IMR-90 (cell line): ENCODE measurements around the gene NDST1. TPM values are rescaled to one million over a fixed set of nuclear protein-coding genes. Genes with fewer than 3 reads are reported as not detected.

Experiments used
- ATAC-seq: fragments of 200-7000 bp; cut with Tn5 transposase; 2 replicates; pipeline ENCODE4 v1.9.1; 2020; ENCODE audit warnings: low read depth, mild to moderate bottlenecking, moderate library complexity
- BruUV-seq: library from RNA; stranded (reverse); fragments of 400-500 nt; replicated peaks from 2 replicates; lab custom pipeline; 2021; lab: Mats Ljungman, UMichigan
- CTCF ChIA-PET: fragments of 300-600 bp; formaldehyde crosslinking; extraction: SDS; loops from one replicate; lab custom pipeline; 2021; ENCODE audit warnings: antibody characterized with exemption; lab: Yijun Ruan, JAX
- POLR2A ChIA-PET: fragments of 300-600 bp; sonication (Branson Sonifier 250); formaldehyde crosslinking; loops from one replicate; lab custom pipeline; 2022; ENCODE audit warnings: antibody characterized with exemption; ENCODE audit not compliant: unreplicated experiment; lab: Charles Lee
- DNase-seq: peaks from one replicate; pipeline ENCODE4 v3.0.0; 2013
- H2AFZ ChIP-seq: replicated peaks from 2 replicates; pipeline ENCODE3; 2013; ENCODE audit warnings: low read length, mild to moderate bottlenecking; ENCODE audit not compliant: poor library complexity
- H2AK5ac ChIP-seq: 2 replicates; pipeline ENCODE4 v1.6.1; 2013; ENCODE audit warnings: low read depth, low read length, inconsistent platforms
- H2AK9ac ChIP-seq: replicated peaks from 2 replicates; pipeline ENCODE3; 2013; ENCODE audit warnings: mild to moderate bottlenecking, low read depth, low read length, moderate library complexity; ENCODE audit not compliant: poor library complexity
- H2BK120ac ChIP-seq: 2 replicates; pipeline ENCODE4 v1.6.1; 2013; ENCODE audit warnings: low read depth, low read length, inconsistent platforms
- H2BK15ac ChIP-seq: 3 replicates; pipeline ENCODE4 v1.6.1; 2013; ENCODE audit warnings: low read depth, low read length, inconsistent platforms
- H2BK20ac ChIP-seq: 2 replicates; pipeline ENCODE4 v1.6.1; 2013; ENCODE audit warnings: low read depth, mild to moderate bottlenecking, inconsistent platforms, low read length, moderate library complexity
- H2BK5ac ChIP-seq: 2 replicates; pipeline ENCODE4 v1.6.1; 2013; ENCODE audit warnings: mild to moderate bottlenecking, low read depth, low read length, inconsistent platforms; ENCODE audit not compliant: poor library complexity, severe bottlenecking
- H3K14ac ChIP-seq: replicated peaks from 2 replicates; pipeline ENCODE4 v1.6.1; 2013; ENCODE audit warnings: low read depth, low read length, inconsistent platforms
- H3K18ac ChIP-seq: 2 replicates; pipeline ENCODE4 v1.6.1; 2013; ENCODE audit warnings: low read depth, low read length, control low read depth
- H3K23ac ChIP-seq: 2 replicates; pipeline ENCODE4 v1.6.1; 2013; ENCODE audit warnings: low read depth, low read length, inconsistent platforms
- H3K27ac ChIP-seq: 2 replicates; pipeline ENCODE4 v1.5.1; 2013; ENCODE audit warnings: mild to moderate bottlenecking, control low read depth, low read length; ENCODE audit not compliant: insufficient read depth
- H3K27me3 ChIP-seq: 2 replicates; pipeline ENCODE4 v1.6.1; 2013; ENCODE audit warnings: low read length; ENCODE audit not compliant: control insufficient read depth, insufficient read depth
- H3K36me3 ChIP-seq: 2 replicates; pipeline ENCODE4 v1.6.1; 2013; ENCODE audit warnings: low read length, mixed read lengths; ENCODE audit not compliant: control insufficient read depth, insufficient read depth
- H3K4ac ChIP-seq: 2 replicates; pipeline ENCODE4 v1.6.1; 2013; ENCODE audit warnings: low read depth, low read length, inconsistent platforms
- H3K4me1 ChIP-seq: 2 replicates; pipeline ENCODE4 v1.6.1; 2013; ENCODE audit warnings: low read length, mixed read lengths; ENCODE audit not compliant: control insufficient read depth, insufficient read depth
- H3K4me2 ChIP-seq: 2 replicates; pipeline ENCODE4 v1.6.1; 2013; ENCODE audit warnings: low read depth, mild to moderate bottlenecking, control low read depth, low read length, moderate library complexity
- H3K4me3 ChIP-seq: 2 replicates; pipeline ENCODE4 v1.5.1; 2013; ENCODE audit warnings: low read depth, mild to moderate bottlenecking, control low read depth, low read length, moderate library complexity; ENCODE audit not compliant: insufficient read depth
- H3K56ac ChIP-seq: 2 replicates; pipeline ENCODE4 v1.6.1; 2013; ENCODE audit warnings: low read length, inconsistent platforms; ENCODE audit not compliant: insufficient read depth; ENCODE audit errors: extremely low read depth
- H3K79me1 ChIP-seq, 2 experiments: 2 replicates each; pipeline ENCODE4 v1.6.1; 2013; ENCODE audit warnings: low read length in 2 of 2, inconsistent platforms in 1 of 2, low read depth in 1 of 2
- H3K9ac ChIP-seq: 2 replicates; pipeline ENCODE4 v1.6.1; 2013; ENCODE audit warnings: low read depth, low read length, control low read depth
- H3K9me1 ChIP-seq: 2 replicates; pipeline ENCODE4 v1.6.1; 2013; ENCODE audit warnings: low read length, inconsistent platforms; ENCODE audit not compliant: insufficient read depth
- H3K9me3 ChIP-seq: 2 replicates; pipeline ENCODE4 v1.6.1; 2013; ENCODE audit warnings: low read length; ENCODE audit not compliant: control insufficient read depth, insufficient read depth
- H4K20me1 ChIP-seq: 2 replicates; pipeline ENCODE4 v1.6.1; 2013; ENCODE audit warnings: low read length, inconsistent platforms; ENCODE audit not compliant: insufficient read depth
- H4K5ac ChIP-seq: 2 replicates; pipeline ENCODE4 v1.6.1; 2013; ENCODE audit warnings: mild to moderate bottlenecking, low read depth, low read length, control low read depth
- H4K8ac ChIP-seq, 2 experiments: 2 replicates each; pipeline ENCODE4 v1.6.1; 2013; ENCODE audit warnings: low read depth in 2 of 2, low read length in 2 of 2, control low read depth in 1 of 2, inconsistent platforms in 1 of 2
- H4K91ac ChIP-seq: 2 replicates; pipeline ENCODE4 v1.6.1; 2013; ENCODE audit warnings: low read depth, low read length, inconsistent platforms; ENCODE audit not compliant: insufficient read depth
- BHLHE40 ChIP-seq: fragments of 150-350 bp; IDR thresholded peaks from 2 replicates; pipeline ENCODE4 v1.6.1; 2016; ENCODE audit warnings: mild to moderate bottlenecking, low read depth, low read length
- CEBPB ChIP-seq: IDR thresholded peaks from 2 replicates; pipeline ENCODE4 v1.6.1; 2012; ENCODE audit warnings: low read depth, low read length, improper control_type of control experiment
- CHD1 ChIP-seq: IDR thresholded peaks from 2 replicates; pipeline ENCODE4 v1.6.1; 2012; ENCODE audit warnings: low read depth, low read length, improper control_type of control experiment
- ELK1 ChIP-seq: fragments of 150-350 bp; IDR thresholded peaks from 2 replicates; pipeline ENCODE4 v1.6.1; 2016; ENCODE audit warnings: low read depth, mild to moderate bottlenecking, low read length, moderate library complexity, borderline replicate concordance
- NFE2L2 ChIP-seq: fragments of 150-350 bp; IDR thresholded peaks from 2 replicates; pipeline ENCODE4 v1.6.1; 2016; ENCODE audit warnings: low read depth, mild to moderate bottlenecking, low read length
- RCOR1 ChIP-seq: IDR thresholded peaks from 2 replicates; pipeline ENCODE4 v1.6.1; 2012; ENCODE audit warnings: mild to moderate bottlenecking, low read length, improper control_type of control experiment; ENCODE audit not compliant: insufficient replicate concordance
- SMC3 ChIP-seq: fragments of 150-350 bp; IDR thresholded peaks from 2 replicates; pipeline ENCODE4 v1.6.1; 2016; ENCODE audit warnings: low read depth, mild to moderate bottlenecking, antibody characterized with exemption, low read length, moderate library complexity
- WGBS, 2 experiments: methylation state at CpG; one replicate each; pipeline versions ENCODE4 v1.1.5 to v1.1.7; 2013; ENCODE audit warnings: missing lambda C conversion rate in 2 of 2; ENCODE audit not compliant: insufficient read length in 1 of 2; ENCODE audit errors: extremely low coverage in 2 of 2; 5-methylcytosine and 5-hydroxymethylcytosine counted together
- dilution Hi-C: fragments of 300-500 bp; cut with HindIII; formaldehyde crosslinking; loops from one replicate; pipeline ENCODE4 v1.14.3; 2018; ENCODE audit warnings: low sequenced_read_pairs; ENCODE audit not compliant: unreplicated experiment
- in situ Hi-C: fragments of 300-500 bp; cut with MboI; formaldehyde crosslinking; loops from 3 replicates; pipeline ENCODE4 v1.14.3; 2019; ENCODE audit warnings: low sequenced_read_pairs, inconsistent platforms, mixed read lengths
- intact Hi-C: fragments of 100-400 bp; cut with micrococcal nuclease; formaldehyde crosslinking; loops from 2 replicates; pipeline ENCODE4 v1.10.0; 2022
- polyA plus RNA-seq, 3 experiments: library from polyadenylated mRNA; depleted of rRNA; stranded (reverse); fragments of >200 nt; gene quantifications; 2 replicates each; pipeline ENCODE4 v1.2.3, GENCODE V29; 2012; ENCODE audit warnings: low replicate concordance in 1 of 3
- total RNA-seq: library from RNA; depleted of rRNA; stranded (reverse); fragments of >200 nt; gene quantifications from 2 replicates; pipeline ENCODE4 v1.2.3, GENCODE V29; 2012

Gene NDST1
- total and polyA plus RNA-seq, 2 of the 4 experiments (the other 2 are of a cell fraction) = 30.5 to 80.4 TPM

GRCh38 chr5:150497989-150498317, 10.0 kb upstream of the NDST1 start (continued):
- TF ChIP-seq SMC3 = no peak
- no peak for TF ChIP-seq CEBPB
- no peak for TF ChIP-seq BHLHE40
- no peak for TF ChIP-seq ELK1

- BruUV-seq = no TSS peak
- peak overlapping the region; percentile 75; the same call in 2 of the 3 replicates for H2BK15ac ChIP-seq
- 0 out of 2 replicates have a peak overlapping the region, but pooled peaks have one; percentile 68 for H3K56ac ChIP-seq
- H3K9me3 ChIP-seq = no peaks in the 10 kb centered on the region
- intact Hi-C loops = no loop called here
- peak overlapping the region; percentile 80 for H2AK9ac ChIP-seq
- in situ Hi-C loops = no loop called here
- no peak overlapping the region for H3K4me3 ChIP-seq
- H4K5ac ChIP-seq = peak overlapping the region; percentile 68
- peak overlapping the region; percentile 74 for H2BK120ac ChIP-seq
- H3K36me3 ChIP-seq = peaks cover 10% of the 10 kb centered on the region
- H3K9me1 ChIP-seq = peaks cover 65% of the 10 kb centered on the region
- H2BK5ac ChIP-seq = peak overlapping the region; percentile 96
- peak overlapping the region; percentile 72 for H3K4me2 ChIP-seq
- peak overlapping the region; percentile 55 for H3K18ac ChIP-seq
- H4K20me1 ChIP-seq = peaks cover 71% of the 10 kb centered on the region
- peak overlapping the region; percentile 57; the same call in 1 of the 2 replicates for H3K23ac ChIP-seq
- peak overlapping the region; percentile 57 for H3K27ac ChIP-seq
- CTCF ChIA-PET = no interaction called here
- H3K4ac ChIP-seq = peak overlapping the region; percentile 94
- H3K79me1 ChIP-seq = peaks cover 26 to 79% of the 10 kb centered on the region in 2 experiments
- H3K27me3 ChIP-seq = no peaks in the 10 kb centered on the region
- DNase-seq (no peak), ATAC-seq (no peak)
- H3K9ac ChIP-seq = peak overlapping the region; percentile 10; the same call in 1 of the 2 replicates
- WGBS, 2 experiments = 69% methylated on average over 2 of the region's 6 CpGs; no CpG with 5 or more reads in 1 of the 2 experiments
- no peak for TF ChIP-seq BHLHE40
- TF ChIP-seq CEBPB = no peak
- no peak for TF ChIP-seq NFE2L2
- no peak for TF ChIP-seq CHD1
- no peak for TF ChIP-seq RCOR1
- TF ChIP-seq ELK1 = no peak
- H4K91ac ChIP-seq = peak overlapping the region; percentile 97; the same call in 1 of the 2 replicates
- H2AFZ ChIP-seq = peak overlapping the region; percentile 26
- peak overlapping the region; percentile 83; the same call in 1 of the 2 replicates for H3K14ac ChIP-seq
- peak overlapping the region; percentile 75 for H2BK20ac ChIP-seq
- H2AK5ac ChIP-seq = peak overlapping the region; percentile 83
- peaks cover 55% of the 10 kb centered on the region for H3K4me1 ChIP-seq
- dilution Hi-C loops = no loop called here
- peak overlapping the region; percentile 68 to 76; a peak in 3 of 4 replicates for H4K8ac ChIP-seq
- POLR2A ChIA-PET = interaction anchor here (0.6 kb wide), 1 partner anchor 8 kb away, joined by 6 read pairs; no protein-coding TSS in a partner anchor
Measured at GRCh38 chr5:150498501-150498900, 9.4 kb upstream of the NDST1 start.
